HCT116 (cell line): Measurements from ENCODE around the gene DENND1A. TPM values are rescaled to one million over a fixed set of nuclear protein-coding genes. Genes with fewer than 3 reads are reported as not detected.

Experiments
- ATAC-seq: fragments of 200-7000 bp; cut with Tn5 transposase; 2 replicates; pipeline ENCODE4 v1.9.1; 2020; ENCODE audit warnings: mild to moderate bottlenecking, moderate library complexity
- BruUV-seq: library from RNA; stranded (reverse); fragments of 400-500 nt; replicated peaks from 2 replicates; lab custom pipeline; 2021; lab: Mats Ljungman, UMichigan
- CTCF ChIA-PET: fragments of 300-600 bp; sonication (Branson Sonifier 250); formaldehyde crosslinking; loops from one replicate; lab custom pipeline; 2021; ENCODE audit warnings: antibody characterized with exemption; lab: Charles Lee
- POLR2A ChIA-PET: fragments of 300-600, 350-600 bp; sonication (Branson Sonifier 250); formaldehyde crosslinking; loops from one replicate; lab custom pipeline; 2021; ENCODE audit warnings: antibody characterized with exemption; lab: Charles Lee
- RAD21 ChIA-PET, 2 experiments: fragments of 300-600 bp; sonication (Branson Sonifier 250); formaldehyde crosslinking; loops; one replicate each; lab custom pipeline; 2023; ENCODE audit warnings: low total read pairs in 2 of 2; ENCODE audit not compliant: uncharacterized antibody in 2 of 2, unreplicated experiment in 2 of 2, low non-redundant PET in 1 of 2; lab: Charles Lee
- DNase-seq: peaks from one replicate; pipeline ENCODE4 v3.0.0-alpha.2; 2010; ENCODE audit warnings: low read depth, low spot score
- H2AFZ ChIP-seq: fragments of 200-600 bp; shearing (Covaris generic), sonication (generic); 2 replicates; pipeline ENCODE4 v1.6.1; 2017; ENCODE audit warnings: low read depth, mixed run types, mixed read lengths, antibody characterized with exemption, low read length; ENCODE audit not compliant: poor library complexity, severe bottlenecking
- H3K27ac ChIP-seq: 2 replicates; pipeline ENCODE4 v1.5.1; 2012; ENCODE audit warnings: low read depth, low read length
- H3K27me3 ChIP-seq: fragments of 200-600 bp; sonication (generic); 2 replicates; pipeline ENCODE4 v1.6.1; 2016; ENCODE audit warnings: mixed run types, low read length, mixed read lengths; ENCODE audit not compliant: insufficient read depth
- H3K36me3 ChIP-seq, 2 experiments: fragments of 200-500 bp in 1 of 2; fragments of 200-600 bp in 1 of 2; sonication (Bioruptor generic) in 1 of 2; sonication (generic) in 1 of 2; 2 replicates each; pipeline versions ENCODE4 v1.5.1 to v1.6.1; 2014 to 2016; ENCODE audit warnings: low read length in 2 of 2, inconsistent platforms in 1 of 2, mixed read lengths in 1 of 2, mixed run types in 1 of 2; ENCODE audit not compliant: insufficient read depth in 2 of 2, control insufficient read depth in 1 of 2
- H3K4me1 ChIP-seq, 2 experiments: fragments of 200-600 bp in 1 of 2; sonication (generic) in 1 of 2; 2 replicates each; pipeline versions ENCODE4 v1.5.1 to v1.6.1; 2012 to 2017; ENCODE audit warnings: low read length in 2 of 2, inconsistent platforms in 1 of 2, mild to moderate bottlenecking in 1 of 2, mixed read lengths in 1 of 2, mixed run types in 1 of 2, moderate library complexity in 1 of 2; ENCODE audit not compliant: insufficient read depth in 2 of 2, control insufficient read depth in 1 of 2
- H3K4me2 ChIP-seq: fragments of 200-600 bp; sonication (generic); 2 replicates; pipeline ENCODE4 v1.6.1; 2017; ENCODE audit warnings: mixed run types, low read length, mixed read lengths
- H3K4me3 ChIP-seq, 2 experiments: fragments of 200-600 bp in 1 of 2; sonication (generic) in 1 of 2; replicated peaks in 1 of 2; 2 replicates each; pipeline ENCODE4 v1.5.1; 2011 to 2016; ENCODE audit warnings: low read length in 2 of 2, control low read depth in 1 of 2, low read depth in 1 of 2, mild to moderate bottlenecking in 1 of 2, mixed read lengths in 1 of 2, mixed run types in 1 of 2
- H3K79me2 ChIP-seq: fragments of 200-600 bp; sonication (generic); 2 replicates; pipeline ENCODE4 v1.6.1; 2017; ENCODE audit warnings: mild to moderate bottlenecking, mixed run types, low read length, moderate library complexity, mixed read lengths; ENCODE audit not compliant: insufficient read depth
- H3K9ac ChIP-seq: fragments of 200-600 bp; sonication (generic); 2 replicates; pipeline ENCODE4 v1.6.1; 2016; ENCODE audit warnings: low read length, mixed read lengths
- H3K9me2 ChIP-seq: fragments of 200-600 bp; sonication (generic), shearing (Covaris generic); 2 replicates; pipeline ENCODE4 v1.6.1; 2017; ENCODE audit warnings: mixed run types, mild to moderate bottlenecking, moderate library complexity; ENCODE audit not compliant: insufficient read depth
- H3K9me3 ChIP-seq, 2 experiments: fragments of 200-500 bp in 1 of 2; fragments of 200-600 bp in 1 of 2; sonication (Bioruptor generic) in 1 of 2; sonication (generic) in 1 of 2; 2 replicates each; pipeline ENCODE4 v1.6.1; 2014 to 2017; ENCODE audit warnings: low read length in 2 of 2, mixed read lengths in 2 of 2, inconsistent platforms in 1 of 2, low read depth in 1 of 2, mild to moderate bottlenecking in 1 of 2, mixed run types in 1 of 2, moderate library complexity in 1 of 2; ENCODE audit not compliant: control insufficient read depth in 1 of 2, insufficient read depth in 1 of 2
- H4K20me1 ChIP-seq: fragments of 200-600 bp; sonication (generic), shearing (Covaris generic); 2 replicates; pipeline ENCODE4 v1.6.1; 2017; ENCODE audit warnings: mixed run types, mild to moderate bottlenecking, moderate library complexity; ENCODE audit not compliant: insufficient read depth
- CBX3 ChIP-seq: IDR thresholded peaks from 2 replicates; pipeline ENCODE4 v1.6.1; 2012; ENCODE audit warnings: low read depth
- CTCF ChIP-seq, 3 experiments: fragments of 200-600 bp in 1 of 3; sonication (generic) in 1 of 3; IDR thresholded peaks in 2 of 3; conservative IDR thresholded peaks in 1 of 3; 2 replicates each; pipeline ENCODE4 v1.5.1; 2012 to 2017; ENCODE audit warnings: low read depth in 2 of 3, low read length in 2 of 3, antibody characterized with exemption in 1 of 3, borderline replicate concordance in 1 of 3, control low read depth in 1 of 3, mild to moderate bottlenecking in 1 of 3, mixed read lengths in 1 of 3, mixed run types in 1 of 3, moderate library complexity in 1 of 3; ENCODE audit not compliant: insufficient read depth in 1 of 3
- EZH2 ChIP-seq: fragments of 200-600 bp; sonication (generic); IDR thresholded peaks from 2 replicates; pipeline ENCODE4 v1.6.1; 2017; ENCODE audit warnings: antibody characterized with exemption, mixed run types
- FOSL1 ChIP-seq: IDR thresholded peaks from 2 replicates; pipeline ENCODE4 v1.6.1; 2012; ENCODE audit warnings: low read depth
- JUND ChIP-seq: IDR thresholded peaks from 2 replicates; pipeline ENCODE4 v1.6.1; 2012
- TCF7L2 ChIP-seq: IDR thresholded peaks from 2 replicates; pipeline ENCODE4 v1.7.0; 2011; ENCODE audit warnings: borderline replicate concordance, inconsistent platforms; ENCODE audit not compliant: insufficient read depth, insufficient read length; ENCODE audit errors: extremely low read depth
- ZFX ChIP-seq: fragments of 450-650 bp; IDR thresholded peaks from 2 replicates; pipeline ENCODE4 v1.6.1; 2017
- intact Hi-C: fragments of 100-400 bp; cut with micrococcal nuclease; formaldehyde crosslinking; loops from 2 replicates; pipeline ENCODE4 v1.10.0; 2022
- total RNA-seq: library from RNA; stranded (reverse); gene quantifications from one replicate; pipeline ENCODE4 v1.2.1, GENCODE V29; 2021; ENCODE audit not compliant: unreplicated experiment

Gene DENND1A
- total RNA-seq, 1 experiment from 2014 or later: 33.0 TPM

GRCh38 chr9:123434619-123435240 is 495.2 kb downstream of the DENND1A start:
- H3K27me3 ChIP-seq: no peaks in the 10 kb centered on the region
- ATAC-seq: peak; percentile 95
- H3K27ac ChIP-seq: no peak overlapping the region
- no TSS peak for BruUV-seq
- no peak overlapping the region for H2AFZ ChIP-seq
- CTCF ChIA-PET: no interaction called here
- H3K79me2 ChIP-seq: no peaks in the 10 kb centered on the region
- H3K9me3 ChIP-seq: no peaks in the 10 kb centered on the region
- RAD21 ChIA-PET: no interaction called here
- no peak overlapping the region for H3K4me3 ChIP-seq
- POLR2A ChIA-PET: no interaction called here
- no peaks in the 10 kb centered on the region for H3K36me3 ChIP-seq
- H4K20me1 ChIP-seq: no peaks in the 10 kb centered on the region
- no peak for DNase-seq
- TF ChIP-seq FOSL1 (no peak), JUND (no peak), ZFX (no peak), EZH2 (no peak), CTCF (IDR thresholded peaks at IDR 0.05 in 2 of 3, conservative IDR thresholded peaks at IDR 0.05 in 1 of 3; ENCODE audit: borderline replicate concordance in 1 of 3, insufficient read depth in 1 of 3, low read depth in 2 of 3, low read length in 2 of 3) (peak in 2 of 3 experiments; percentile 31 to 37; a peak in 3 of 6 replicates), TCF7L2 (no peak), CBX3 (no peak)
- TF ChIP-seq, all 23 proteins: peak for 1
- Histone ChIP-seq H3K9ac (no peak overlapping the region), H3K4me2 (no peak overlapping the region), H3K4me1 (peaks cover 2 to 6% of the 10 kb centered on the region in 2 experiments; a peak in 2 of 4 replicates), H3K9me2 (no peaks in the 10 kb centered on the region)
- intact Hi-C loops: no loop called here
